Neural cell (in vitro differentiated cells): ENCODE results near the gene DACH1. TPM values are rescaled to one million over a fixed set of nuclear protein-coding genes. Genes with fewer than 3 reads are reported as not detected.

ENCODE experiments used
- H2AFZ ChIP-seq: fragments of 200-600, 300-800 bp; sonication (generic), shearing (Covaris generic); 2 replicates; pipeline ENCODE4 v1.6.0; 2014; ENCODE audit warnings: low read depth, mild to moderate bottlenecking, antibody characterized with exemption, low read length, moderate library complexity
- H3F3A ChIP-seq: fragments of 200-600 bp; shearing (Covaris generic); 2 replicates; pipeline ENCODE4 v1.6.1; 2016; ENCODE audit warnings: mild to moderate bottlenecking, moderate library complexity, mixed read lengths, antibody characterized with exemption, low read length; ENCODE audit not compliant: insufficient read depth, poor library complexity, severe bottlenecking
- H3K27ac ChIP-seq: fragments of 200-600, 300-800 bp; sonication (generic), shearing (Covaris generic); 2 replicates; pipeline ENCODE4 v1.5.1; 2014; ENCODE audit warnings: mild to moderate bottlenecking, low read length, moderate library complexity
- H3K27me3 ChIP-seq: fragments of 300-800, 200-600 bp; sonication (generic), shearing (Covaris generic); 2 replicates; pipeline ENCODE4 v1.6.0; 2014; ENCODE audit warnings: mild to moderate bottlenecking, low read depth, low read length, moderate library complexity; ENCODE audit not compliant: insufficient read depth
- H3K36me3 ChIP-seq: fragments of 300-800, 200-600 bp; sonication (generic), shearing (Covaris generic); 2 replicates; pipeline ENCODE4 v1.5.1; 2014; ENCODE audit warnings: mild to moderate bottlenecking, antibody characterized with exemption, low read length, moderate library complexity; ENCODE audit not compliant: insufficient read depth
- H3K4me2 ChIP-seq: fragments of 300-800, 200-600 bp; sonication (generic), shearing (Covaris generic); 2 replicates; pipeline ENCODE4 v1.6.0; 2014; ENCODE audit warnings: mild to moderate bottlenecking, low read length
- H3K4me3 ChIP-seq: fragments of 300-800, 200-600 bp; sonication (generic), shearing (Covaris generic); 2 replicates; pipeline ENCODE4 v1.5.1; 2014; ENCODE audit warnings: mild to moderate bottlenecking, low read length, moderate library complexity
- H3K79me2 ChIP-seq: fragments of 200-600 bp; shearing (Covaris generic); replicated peaks from 2 replicates; pipeline ENCODE4 v1.6.0; 2014; ENCODE audit warnings: mild to moderate bottlenecking, low read length, moderate library complexity; ENCODE audit not compliant: insufficient read depth
- H3K9ac ChIP-seq: fragments of 300-800, 200-600 bp; sonication (generic), shearing (Covaris generic); 2 replicates; pipeline ENCODE4 v1.6.1; 2016; ENCODE audit warnings: mild to moderate bottlenecking, low read length, mixed read lengths
- H3K9me2 ChIP-seq: fragments of 200-600 bp; shearing (Covaris generic); 2 replicates; pipeline ENCODE4 v1.6.1; 2016; ENCODE audit warnings: mild to moderate bottlenecking, low read length, mixed read lengths; ENCODE audit not compliant: insufficient read depth
- H3K9me3 ChIP-seq: fragments of 200-600, 300-800 bp; sonication (generic), shearing (Covaris generic); 2 replicates; pipeline ENCODE4 v1.6.1; 2016; ENCODE audit warnings: mild to moderate bottlenecking, mixed run types, low read length, moderate library complexity, mixed read lengths
- H4K20me1 ChIP-seq: fragments of 200-600 bp; shearing (Covaris generic); 2 replicates; pipeline ENCODE4 v1.6.1; 2016; ENCODE audit warnings: mild to moderate bottlenecking, mixed run types; ENCODE audit not compliant: insufficient read depth
- CTCF ChIP-seq: fragments of 450-650 bp; IDR thresholded peaks from 2 replicates; pipeline ENCODE4 v1.5.1; 2014; ENCODE audit warnings: antibody characterized with exemption, mild to moderate bottlenecking, moderate library complexity; ENCODE audit not compliant: poor library complexity, severe bottlenecking
- EP300 ChIP-seq: fragments of 450-650 bp; conservative IDR thresholded peaks from 2 replicates; pipeline ENCODE4 v1.6.1; 2014; ENCODE audit warnings: antibody characterized with exemption, mild to moderate bottlenecking, moderate library complexity; ENCODE audit not compliant: poor library complexity, severe bottlenecking
- EZH2 ChIP-seq: fragments of 200-600, 300-800 bp; shearing (Covaris generic), sonication (generic); IDR thresholded peaks from 2 replicates; pipeline ENCODE4 v1.6.1; 2014; ENCODE audit warnings: antibody characterized with exemption, low read length, borderline replicate concordance, mild to moderate bottlenecking; ENCODE audit not compliant: insufficient read depth, poor library complexity, severe bottlenecking
- MXI1 ChIP-seq: fragments of 450-650 bp; conservative IDR thresholded peaks from 2 replicates; pipeline ENCODE4 v1.6.1; 2014; ENCODE audit warnings: antibody characterized with exemption, mild to moderate bottlenecking; ENCODE audit not compliant: poor library complexity, severe bottlenecking
- POLR2AphosphoS5 ChIP-seq: IDR thresholded peaks from 2 replicates; pipeline ENCODE4 v1.6.1; 2012
- RAD21 ChIP-seq: fragments of 450-650 bp; conservative IDR thresholded peaks from 2 replicates; pipeline ENCODE4 v1.6.1; 2014; ENCODE audit warnings: antibody characterized with exemption, mild to moderate bottlenecking, moderate library complexity
- REST ChIP-seq: IDR thresholded peaks from 2 replicates; pipeline ENCODE4 v1.6.1; 2012; ENCODE audit warnings: borderline replicate concordance
- SMC3 ChIP-seq: fragments of 450-650 bp; conservative IDR thresholded peaks from 2 replicates; pipeline ENCODE4 v1.6.1; 2014; ENCODE audit warnings: antibody characterized with exemption, mild to moderate bottlenecking, moderate library complexity; ENCODE audit not compliant: poor library complexity
- TAF1 ChIP-seq: IDR thresholded peaks from 2 replicates; pipeline ENCODE4 v1.6.1; 2012; ENCODE audit warnings: low read depth
- polyA plus RNA-seq: library from polyadenylated mRNA; depleted of rRNA; stranded (reverse); fragments of >200 nt; gene quantifications from 2 replicates; pipeline ENCODE4 v1.2.3, GENCODE V29; 2014

Gene DACH1
- polyA plus RNA-seq, 1 donor from 2014 or later, result 20.0 TPM

GRCh38 chr13:71801165-71801760 is 65.7 kb downstream of the DACH1 start (continued):
- TF ChIP-seq CTCF, result no peak

- H3K4me2 ChIP-seq, result no peak overlapping the region
- no peaks in the 10 kb centered on the region for H3K27me3 ChIP-seq
- no peak overlapping the region for H3K27ac ChIP-seq
- H3K9me2 ChIP-seq, result no peaks in the 10 kb centered on the region
- no peaks in the 10 kb centered on the region for H4K20me1 ChIP-seq
- no peaks in the 10 kb centered on the region for H3K36me3 ChIP-seq
- no peaks in the 10 kb centered on the region for H3K79me2 ChIP-seq
- no peak overlapping the region for H3K9ac ChIP-seq
- H3K4me3 ChIP-seq, result no peak overlapping the region
- no peaks in the 10 kb centered on the region for H3K9me3 ChIP-seq
- TF ChIP-seq REST, result no peak
- TF ChIP-seq EZH2, result no peak
- no peak for TF ChIP-seq CTCF
- no peak for TF ChIP-seq RAD21
- TF ChIP-seq TAF1, result no peak
- TF ChIP-seq MXI1, result no peak
- TF ChIP-seq EP300, result no peak
- no peak for TF ChIP-seq POLR2AphosphoS5
- no peak for TF ChIP-seq SMC3
- no peaks in the 10 kb centered on the region for H3F3A ChIP-seq
- H2AFZ ChIP-seq, result no peak overlapping the region
Measured at GRCh38 chr13:71799324-71799723, 67.7 kb downstream of the DACH1 start.

GRCh38 chr13:71798707-71799106 is 68.3 kb downstream of the DACH1 start:
- Histone ChIP-seq H3K9me2 (no peaks in the 10 kb centered on the region), H3K27me3 (no peaks in the 10 kb centered on the region), H3F3A (no peaks in the 10 kb centered on the region), H2AFZ (no peak overlapping the region), H3K27ac (no peak overlapping the region), H3K36me3 (no peaks in the 10 kb centered on the region), H3K79me2 (no peaks in the 10 kb centered on the region), H3K4me2 (no peak overlapping the region), H4K20me1 (no peaks in the 10 kb centered on the region), H3K4me3 (no peak overlapping the region), H3K9ac (no peak overlapping the region), H3K9me3 (no peaks in the 10 kb centered on the region)
- TF ChIP-seq SMC3, result no peak
- TF ChIP-seq EZH2, result no peak
- TF ChIP-seq POLR2AphosphoS5, result no peak
- TF ChIP-seq RAD21, result no peak
- TF ChIP-seq CTCF, result no peak
- no peak for TF ChIP-seq EP300
- TF ChIP-seq TAF1, result no peak
- no peak for TF ChIP-seq REST
- TF ChIP-seq MXI1, result no peak
